Stimulated activated CD4-positive, alpha-beta T cell treated with anti-CD3 and anti-CD28 coated beads, Interleukin-1b, Interleukin-23, amount 100 ng/mL, for 4 hours (primary cell): ENCODE measurements around the gene POLDIP2.

Experiments used
- DNase-seq, 2 donors: peaks; one replicate each; pipeline ENCODE4 v3.0.0-alpha.2; 2020; ENCODE audit warnings: low read depth in 2 of 2

POLDIP2 gene

DNA sequence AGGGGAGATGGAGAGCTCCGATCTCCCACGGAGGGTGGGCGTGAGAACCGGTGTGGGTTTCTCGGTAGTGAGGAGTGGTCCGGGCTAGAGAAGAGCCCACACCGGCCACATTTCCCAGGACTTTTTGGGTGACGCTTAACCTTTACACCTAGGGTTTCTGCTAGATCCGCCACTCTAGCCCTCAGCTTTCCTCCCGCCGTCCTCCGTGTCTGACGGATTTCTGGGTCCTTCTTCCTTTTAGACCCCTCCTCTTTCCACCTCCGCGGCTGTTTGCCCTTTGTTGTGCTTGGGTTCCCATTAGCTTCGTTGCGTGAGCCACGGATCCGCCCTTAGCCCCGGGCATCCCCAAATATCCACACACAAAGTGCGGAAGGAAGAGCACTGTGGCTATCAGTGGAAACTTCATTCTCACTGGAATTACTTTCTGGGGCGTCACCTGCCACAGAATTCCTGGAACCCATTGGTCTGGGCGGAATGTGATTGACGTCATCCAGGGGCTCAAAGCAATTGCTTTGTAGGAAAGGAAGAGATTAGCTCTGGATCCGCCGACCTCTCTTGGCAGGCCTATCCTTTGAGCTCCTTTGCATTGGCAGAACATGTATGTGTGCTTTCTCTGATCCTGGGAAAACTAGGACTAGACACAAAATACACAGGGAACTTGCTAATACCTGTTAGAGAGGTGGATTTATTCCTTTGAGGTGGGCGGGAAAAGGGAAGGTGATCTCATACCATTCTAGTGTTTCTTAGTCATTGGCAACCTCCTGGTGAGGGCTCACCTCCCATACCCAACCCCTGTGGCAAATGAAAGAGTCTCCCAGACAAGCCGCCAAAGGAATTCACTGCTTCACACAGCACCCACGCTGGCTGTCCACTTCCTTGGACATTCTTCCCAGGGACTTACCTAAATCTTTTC lies 21.1 kb downstream of the POLDIP2 start:
- DNase-seq: peak in 1 of 2 donors; percentile 14

DNA sequence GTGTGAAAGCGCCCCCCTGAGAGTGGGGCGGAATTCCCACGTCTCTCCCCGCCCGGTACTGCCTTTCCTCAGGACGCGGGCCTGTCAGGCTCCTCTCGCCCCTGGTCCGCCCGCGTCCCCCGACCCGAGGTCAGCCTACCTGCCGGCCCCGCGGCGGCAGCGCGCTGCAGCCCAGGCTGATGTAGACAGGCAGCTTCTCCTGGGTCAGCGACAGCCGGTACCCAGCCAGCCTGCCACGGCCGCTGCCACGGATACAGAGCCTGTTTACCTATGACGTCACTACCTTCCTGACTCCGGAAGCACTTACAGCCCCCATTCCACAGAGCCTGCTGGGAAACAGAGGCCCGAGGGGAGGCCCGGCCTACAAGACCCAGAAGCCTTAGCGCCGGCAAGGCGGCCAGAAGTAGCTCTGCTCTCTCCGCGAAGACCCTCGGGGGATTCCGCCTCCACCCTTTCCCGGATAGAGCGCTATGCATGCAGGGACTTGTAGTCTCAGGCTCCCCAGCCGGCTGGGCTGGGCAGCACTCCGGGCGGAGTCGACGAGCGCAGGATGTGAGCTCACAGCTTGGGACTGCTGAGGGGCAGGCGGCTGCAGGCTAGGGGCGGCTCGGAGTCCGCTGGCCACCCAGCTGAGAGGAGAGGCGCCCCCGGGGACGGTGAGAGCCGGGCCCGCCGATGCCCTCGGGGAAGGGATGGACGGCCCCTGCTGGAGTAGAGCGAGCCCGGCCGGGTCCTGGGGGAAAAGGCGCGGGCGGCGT lies 21.9 kb downstream of the POLDIP2 start, which contains the start of the genes IFT20 and TNFAIP1:
IFT20 (minus strand) TSS at position 272 of the 758 bp plus-strand sequence. CDS start 3,487 bp downstream, outside the sequence.
TNFAIP1 (plus strand) TSS at position 561 of the 758 bp plus-strand sequence. CDS start 3,761 bp downstream, outside the sequence.
- peak; percentile 88 to 95 for DNase-seq

DNA sequence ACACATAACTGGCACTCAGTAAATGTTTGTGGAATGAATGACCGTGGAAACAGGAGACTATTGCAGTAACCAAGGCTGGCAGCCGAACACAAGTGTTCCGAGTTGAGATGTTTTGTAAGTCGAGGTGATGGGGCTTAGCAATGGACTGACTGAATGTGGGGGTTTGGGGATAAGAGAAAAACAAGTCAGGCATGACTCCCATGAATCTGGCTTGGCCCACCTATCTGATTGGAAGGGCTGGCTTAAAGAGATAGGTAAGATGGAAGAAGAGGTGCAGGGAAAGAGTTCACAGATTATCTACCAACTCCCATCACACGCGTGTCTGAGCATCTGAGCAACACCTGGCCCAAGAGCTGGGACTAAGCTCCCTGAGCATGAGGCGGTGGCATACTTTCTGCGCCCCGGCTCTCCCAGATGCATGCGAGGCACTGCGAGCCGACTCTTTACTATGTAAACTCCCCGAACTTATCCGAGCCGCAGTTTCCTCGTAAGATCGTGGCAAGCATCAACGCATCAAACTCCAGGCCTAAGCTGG lies 22.6 kb downstream of the POLDIP2 start:
- DNase-seq: no peak

DNA sequence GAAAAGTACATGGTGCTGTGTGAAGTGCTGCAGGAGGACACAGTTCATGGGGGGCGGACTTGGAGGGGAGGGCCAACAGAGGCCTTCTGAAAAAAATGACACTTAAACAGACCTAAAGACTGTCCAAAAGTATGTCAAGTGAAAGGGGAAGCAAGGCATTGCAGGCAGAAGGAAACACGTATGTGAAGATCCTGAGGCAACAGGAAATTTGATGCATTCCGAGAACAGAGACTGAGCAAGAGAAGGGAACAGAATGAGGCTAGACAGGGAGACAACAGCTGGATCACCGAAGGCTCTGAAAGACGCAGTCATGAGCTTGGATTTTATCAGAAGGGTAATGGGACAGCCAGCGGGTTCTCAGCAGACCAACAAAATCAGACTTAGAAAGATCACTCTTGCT lies 23.2 kb downstream of the POLDIP2 start:
- DNase-seq: no peak

DNA sequence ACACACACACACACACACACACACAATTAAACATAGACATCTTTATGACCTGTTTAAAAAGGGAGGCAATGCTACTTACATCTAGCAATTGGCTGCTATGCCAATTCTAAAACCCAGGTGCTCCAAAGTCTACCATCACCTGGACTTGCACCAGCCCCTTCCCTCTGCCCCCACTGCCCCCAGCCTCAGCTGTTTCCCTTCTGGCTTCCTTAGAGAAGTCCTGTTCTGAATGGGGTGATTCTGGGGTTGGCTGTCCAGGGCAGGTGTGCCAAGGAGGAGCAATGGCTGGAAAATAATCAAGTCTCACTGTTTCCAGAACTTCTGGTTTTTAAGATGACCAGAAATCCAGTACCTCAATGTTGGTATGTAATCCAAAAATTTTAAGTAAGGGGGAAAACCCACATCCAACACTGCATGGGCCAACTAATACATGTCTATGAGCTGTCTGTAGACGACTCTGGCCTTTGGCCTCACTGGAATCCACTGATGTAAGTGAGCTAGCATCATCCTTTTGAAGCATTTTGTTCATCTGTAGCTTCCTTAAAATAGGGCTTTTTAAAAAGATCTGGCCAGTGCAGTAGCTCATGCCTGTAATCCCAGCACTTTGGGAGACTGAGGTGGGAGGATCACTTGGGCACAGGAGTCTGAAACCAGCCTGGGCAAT lies 24.1 kb downstream of the POLDIP2 start:
- DNase-seq: no peak

DNA sequence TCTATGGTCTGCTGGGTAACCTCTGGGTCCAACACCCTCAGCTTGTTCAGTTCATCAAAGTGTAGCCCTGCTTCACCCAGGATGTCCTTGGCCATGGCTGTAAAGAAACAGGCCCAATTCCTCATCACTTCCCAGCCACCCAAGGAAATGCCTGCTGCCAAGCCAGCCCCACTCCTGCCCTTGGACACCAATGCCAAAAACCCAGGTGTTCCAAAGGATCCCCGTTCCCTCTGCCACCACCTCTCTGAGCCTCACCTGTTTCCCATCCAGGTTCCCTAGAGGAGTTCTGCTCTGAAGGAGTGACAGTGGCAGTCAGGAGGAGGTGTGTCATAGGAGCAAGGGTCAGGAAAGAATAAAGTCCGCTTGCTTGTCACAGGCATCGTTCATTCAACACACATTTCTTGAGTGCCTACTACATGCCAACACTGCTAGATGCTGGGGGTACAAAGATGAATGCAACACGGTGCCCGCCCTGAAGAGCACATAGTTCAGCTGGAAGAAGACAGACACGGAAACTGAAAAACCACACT lies 25.4 kb downstream of the POLDIP2 start:
- no peak for DNase-seq

DNA sequence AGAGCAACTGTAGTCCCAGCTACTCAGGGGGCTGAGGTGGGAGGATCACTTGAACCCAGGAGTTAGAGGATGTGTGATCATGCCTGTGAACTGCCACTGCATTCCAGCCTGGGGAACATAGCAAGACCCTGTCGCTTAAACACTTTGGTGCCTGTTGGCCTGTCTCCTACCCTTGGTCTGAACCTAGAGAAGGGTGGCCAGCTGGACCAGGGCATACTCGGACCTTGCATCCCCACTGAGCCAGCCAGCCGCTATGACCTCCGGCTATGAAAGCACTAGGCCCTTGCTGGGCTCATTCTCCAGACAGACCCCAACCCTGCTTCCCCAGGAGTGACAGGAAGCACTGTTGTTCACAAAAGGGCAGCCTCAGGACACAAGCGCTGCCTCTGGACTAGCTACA lies 26.7 kb downstream of the POLDIP2 start:
- no peak for DNase-seq

DNA sequence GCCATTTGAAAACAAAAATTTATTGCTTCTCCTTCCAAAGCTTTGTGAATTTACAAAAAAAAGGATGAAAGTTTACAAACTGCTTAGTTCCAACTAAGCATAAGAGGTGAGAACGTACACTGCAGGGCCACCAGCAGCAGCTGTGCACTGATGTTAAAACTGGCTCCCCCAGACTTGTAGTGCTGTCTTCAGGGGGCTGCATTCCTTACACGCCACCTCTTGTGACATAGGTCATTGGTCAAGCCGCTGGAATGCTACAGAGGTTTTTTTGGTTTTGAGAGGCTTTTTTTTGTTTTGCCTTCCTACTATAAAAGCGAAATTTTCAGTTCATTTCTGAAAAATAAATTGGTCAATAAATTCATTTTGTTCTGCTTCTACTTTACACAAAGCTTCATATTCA lies 29.0 kb downstream of the POLDIP2 start:
- no peak for DNase-seq

DNA sequence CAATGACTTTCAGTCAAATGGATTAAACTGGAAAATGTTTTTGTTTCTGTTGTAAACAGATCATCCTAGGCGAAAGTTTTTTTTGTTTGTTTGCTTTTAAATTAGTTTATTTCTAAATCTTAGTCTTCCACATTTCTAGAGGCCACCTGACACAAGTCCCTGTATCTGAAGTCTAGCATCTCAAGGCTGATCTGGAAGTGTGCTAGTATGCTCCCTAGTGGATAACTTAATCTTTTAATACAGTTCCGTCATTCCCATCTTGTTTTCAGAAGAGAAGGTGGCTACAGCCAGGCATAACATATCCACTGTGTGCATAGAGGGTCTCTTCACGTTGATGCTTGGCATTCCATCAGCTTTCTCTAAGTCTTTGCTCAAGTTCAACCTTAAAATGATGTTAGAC lies 29.6 kb downstream of the POLDIP2 start:
- DNase-seq: no peak

DNA sequence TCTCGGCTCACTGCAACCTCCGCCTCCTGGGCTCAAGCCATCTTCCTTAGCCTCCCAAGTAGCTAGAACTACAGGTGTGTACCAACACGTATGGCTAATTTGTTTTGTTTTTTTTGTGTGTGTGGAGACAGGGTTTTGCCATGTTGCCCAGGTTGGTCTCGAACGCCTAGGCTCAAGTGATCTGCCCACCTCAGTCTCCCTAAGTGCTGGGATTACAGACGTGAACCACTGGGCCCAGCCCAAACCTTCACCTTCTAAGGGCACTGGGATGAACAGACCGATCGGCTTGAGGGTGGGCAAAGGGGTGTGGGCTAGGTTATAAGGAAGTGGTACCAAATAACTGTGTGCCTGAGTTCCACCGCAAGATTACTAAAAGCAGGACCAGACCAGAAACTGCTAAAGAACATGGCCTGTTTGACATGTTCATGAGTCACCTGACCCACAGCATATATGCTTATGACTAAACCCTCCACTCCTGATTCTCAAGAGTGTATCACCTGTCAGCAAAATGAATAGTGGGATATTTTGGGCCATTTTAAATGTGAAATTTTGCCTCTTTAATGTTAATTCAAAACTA lies 30.2 kb downstream of the POLDIP2 start:
- DNase-seq: no peak

DNA sequence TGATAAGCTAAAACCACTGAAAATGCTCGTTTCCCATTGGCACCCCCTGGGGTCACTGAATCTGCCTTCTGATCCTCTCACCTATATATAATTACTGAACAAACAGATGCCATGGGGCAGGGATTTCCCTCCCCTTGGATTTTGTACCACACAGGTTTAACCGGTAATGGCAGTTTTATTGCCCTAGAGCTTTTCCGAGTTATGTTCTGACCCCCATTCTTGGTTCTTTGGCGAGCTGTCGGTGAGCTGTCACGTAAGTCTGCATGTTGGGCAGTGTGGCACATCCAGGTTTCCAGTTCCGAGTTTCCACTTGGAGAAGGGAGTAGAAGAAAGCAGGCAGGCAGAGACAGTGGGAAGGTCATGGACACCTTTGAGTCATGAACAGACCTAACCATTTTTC lies 31.2 kb downstream of the POLDIP2 start:
- no peak for DNase-seq

DNA sequence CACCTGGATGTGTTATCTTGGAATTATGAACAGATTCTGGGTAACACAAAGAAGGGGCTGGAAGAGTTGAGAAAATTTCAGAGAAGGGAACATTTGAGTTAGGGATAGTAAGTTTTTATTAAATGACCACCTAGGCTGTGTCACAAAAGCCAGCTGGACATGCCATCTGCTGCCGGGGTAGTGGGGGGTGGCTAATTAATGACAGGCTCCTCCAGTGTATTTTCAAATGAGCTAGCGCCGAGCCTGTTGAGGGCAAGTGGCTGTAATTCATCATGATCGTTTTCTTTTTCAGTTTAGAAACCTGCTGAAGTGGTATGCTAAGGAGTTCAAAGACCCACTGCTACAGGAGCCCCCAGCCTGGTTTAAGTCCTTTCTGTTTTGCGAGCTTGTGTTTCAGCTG lies 32.1 kb downstream of the POLDIP2 start:
- DNase-seq: no peak

DNA sequence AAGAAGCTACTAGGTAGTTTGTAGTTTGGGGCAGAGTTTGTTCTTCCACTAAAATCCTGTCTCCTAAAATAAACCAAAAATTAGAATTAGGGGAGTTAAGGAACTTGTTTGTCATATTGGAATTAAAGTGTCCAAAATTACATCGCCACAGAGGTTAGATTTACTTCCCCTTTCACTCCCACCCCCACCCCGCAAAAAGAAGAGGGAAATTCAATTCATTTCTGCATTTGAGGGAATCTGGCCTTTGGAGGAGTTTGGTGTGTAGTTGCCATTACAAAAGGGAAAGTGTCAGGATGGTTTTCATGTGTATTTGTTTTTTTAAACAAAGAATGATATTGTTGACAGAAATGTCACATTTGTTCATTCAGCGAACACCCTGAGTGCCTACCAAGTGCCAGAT lies 32.5 kb downstream of the POLDIP2 start:
- no peak for DNase-seq

DNA sequence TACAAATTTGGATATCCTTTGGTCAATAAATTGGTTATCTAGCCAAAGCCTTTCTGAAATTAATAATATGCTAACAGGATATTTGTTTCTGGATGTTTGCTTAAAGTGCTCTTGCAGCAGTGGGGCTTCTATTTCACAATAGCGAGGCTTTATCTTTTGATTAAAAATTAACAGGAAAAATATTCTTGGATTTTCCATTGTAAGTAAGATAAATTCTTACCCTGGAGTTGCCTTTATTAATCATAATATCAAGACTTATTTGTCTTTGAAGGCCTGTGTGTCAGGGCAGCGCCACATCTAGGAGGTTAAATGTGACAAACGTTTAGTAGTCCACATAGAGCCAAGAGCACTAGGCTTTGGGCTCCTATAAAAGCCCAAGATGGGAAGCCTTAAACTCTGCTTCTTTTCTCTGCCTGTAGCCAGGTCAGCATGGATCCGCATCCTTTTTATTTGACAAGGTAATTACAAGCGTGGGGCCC lies 33.0 kb downstream of the POLDIP2 start:
- DNase-seq: no peak

DNA sequence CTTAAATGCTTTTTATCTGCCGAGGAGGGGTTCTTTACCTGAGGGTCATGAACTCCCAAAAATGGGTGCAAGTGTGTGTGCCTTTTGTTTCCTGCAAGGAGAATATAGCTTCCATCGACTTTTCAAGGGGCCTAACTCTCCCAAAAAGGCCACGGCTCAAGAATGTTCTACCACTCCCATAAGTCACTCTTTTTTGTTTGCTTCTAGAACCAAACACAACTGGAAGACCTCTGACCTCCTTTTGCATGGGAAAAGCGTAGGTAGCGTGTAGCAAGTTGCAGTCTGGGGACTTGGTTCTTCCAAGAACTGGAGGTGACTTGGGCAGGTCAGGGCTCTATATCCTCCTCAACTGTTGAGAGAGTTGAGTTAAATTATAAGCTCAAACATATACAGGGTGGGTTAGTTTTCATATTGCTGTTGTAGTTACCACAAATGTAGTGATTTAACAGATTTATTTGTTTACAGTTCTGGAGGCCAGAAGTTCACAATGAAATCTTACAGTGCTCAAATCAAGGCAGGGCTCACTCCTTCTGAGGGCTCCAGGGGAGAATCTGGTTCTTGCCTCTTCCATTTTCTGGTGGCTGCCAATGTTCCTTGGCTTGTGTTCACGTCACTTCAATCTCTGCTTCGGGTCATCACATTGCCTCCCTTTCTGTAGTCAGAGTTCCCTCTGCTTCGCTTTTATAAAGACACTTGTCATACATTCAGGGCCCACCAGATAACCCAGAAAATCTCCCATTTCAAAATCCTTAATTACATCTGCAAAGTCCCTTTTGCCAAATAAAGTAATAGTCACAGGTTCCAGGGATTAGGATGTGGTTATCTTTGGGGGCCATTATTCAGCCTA lies 36.9 kb downstream of the POLDIP2 start:
- DNase-seq: no peak

DNA sequence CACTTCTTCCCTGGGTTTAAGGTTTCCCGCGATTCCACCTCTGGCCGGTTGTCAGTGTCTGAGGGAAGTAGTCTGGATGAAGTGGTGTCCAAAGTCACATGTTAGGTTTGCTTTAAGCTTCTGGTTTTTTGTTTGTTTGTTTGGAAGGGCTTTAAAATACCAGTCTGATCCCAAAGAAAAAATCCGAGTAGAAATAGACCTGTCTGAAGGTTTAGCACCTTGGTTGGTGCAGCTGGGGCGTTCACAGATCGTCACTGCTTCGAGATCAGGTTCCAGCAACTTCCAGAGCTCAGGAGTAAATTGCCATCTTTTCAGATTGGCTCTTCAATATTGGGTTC lies 37.8 kb downstream of the POLDIP2 start:
- DNase-seq: no peak

DNA sequence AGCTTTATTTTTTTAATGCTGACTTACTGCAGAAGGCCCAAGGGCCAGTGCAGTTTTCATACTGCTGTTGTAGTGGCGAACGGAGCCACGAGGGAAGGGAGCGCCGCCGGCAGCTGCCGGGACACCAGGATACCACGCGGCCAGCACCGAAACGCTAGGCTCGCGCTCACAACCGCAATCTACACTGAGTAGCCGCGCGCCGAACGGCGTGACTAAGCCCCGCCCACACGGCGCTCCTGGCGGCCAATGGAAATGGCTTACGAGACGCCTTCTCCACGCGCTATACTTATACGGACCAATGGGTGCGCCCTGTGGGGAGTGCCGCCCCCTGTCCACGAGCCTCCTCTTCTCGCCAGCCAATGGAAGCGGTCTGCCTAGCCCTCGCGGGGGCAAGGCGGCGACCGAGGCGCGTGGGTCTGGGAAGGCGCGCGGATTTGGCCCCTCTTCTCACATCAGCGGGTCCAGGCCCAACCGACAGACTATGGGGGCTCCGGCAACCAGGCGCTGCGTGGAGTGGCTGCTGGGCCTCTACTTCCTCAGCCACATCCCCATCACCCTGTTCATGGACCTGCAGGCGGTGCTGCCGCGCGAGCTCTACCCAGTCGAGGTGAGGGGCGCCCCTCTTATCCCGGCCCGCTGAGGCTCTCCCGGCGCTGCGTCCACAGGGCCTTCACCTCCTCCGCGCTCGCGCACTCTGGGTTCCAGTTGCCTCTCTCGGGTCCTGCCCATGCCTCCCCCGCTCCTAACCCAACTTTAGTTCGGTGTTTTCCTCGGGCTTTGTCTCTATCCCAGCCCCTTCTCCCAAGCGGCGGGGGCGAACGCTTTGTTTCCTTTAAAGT lies 38.3 kb downstream of the POLDIP2 start, which contains the start of gene TMEM97:
TMEM97 (plus strand) TSS at position 442 of the 839 bp plus-strand sequence; CDS start at position 482, 40 bp downstream.
- peak; percentile 91 to 93 for DNase-seq

DNA sequence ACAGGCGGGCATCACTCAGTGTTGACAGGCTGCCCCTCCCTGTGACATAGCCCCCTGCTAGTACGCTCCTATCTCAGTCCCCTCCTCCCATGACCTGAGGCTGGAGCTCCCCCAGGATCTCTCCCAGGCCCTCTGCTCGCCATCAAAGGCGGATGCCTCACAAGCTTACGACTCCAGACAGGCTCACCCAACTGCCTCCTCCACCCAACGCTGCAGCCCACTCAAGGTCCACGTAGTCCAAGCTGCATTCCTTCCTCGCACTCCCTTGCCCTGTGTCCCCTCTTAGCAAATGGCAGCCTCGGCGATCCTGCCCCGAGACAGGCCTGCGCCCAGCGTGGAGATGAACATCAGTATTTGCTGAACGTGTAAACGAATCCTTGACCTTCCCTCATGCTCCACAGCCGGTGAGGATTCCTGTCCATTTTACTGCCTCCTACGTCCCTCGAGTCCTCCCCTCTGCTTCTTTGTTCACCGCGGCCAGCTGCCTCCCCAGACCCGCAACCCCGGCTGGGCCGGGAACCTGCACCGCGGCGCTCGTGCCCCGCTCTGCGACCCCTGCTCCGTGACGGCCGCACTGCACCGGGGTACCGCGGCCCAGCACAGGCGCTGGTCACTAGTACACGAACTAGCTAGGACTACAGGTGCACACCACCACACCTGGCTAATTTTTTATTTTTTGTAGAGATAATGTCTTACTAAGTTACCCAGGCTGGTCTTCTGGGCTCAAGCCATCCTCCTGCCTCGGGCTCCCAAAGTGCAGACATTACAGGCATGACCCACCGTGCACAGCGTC lies 39.2 kb downstream of the POLDIP2 start:
- no peak for DNase-seq
